Dedifferentiated amniotic fluid mesenchymal stem cell (primary cell): ENCODE results near the gene MYRIP.
"Not testable (repeated sequence)": the region's sequence is repeated elsewhere in the genome, so short reads cannot be mapped to it uniquely, and the experiment has no call there.

Experiments
- DNase-seq: peaks from one replicate; pipeline ENCODE4 v3.0.0-alpha.2; 2016; ENCODE audit errors: extremely low spot score

The MYRIP gene

DNA sequence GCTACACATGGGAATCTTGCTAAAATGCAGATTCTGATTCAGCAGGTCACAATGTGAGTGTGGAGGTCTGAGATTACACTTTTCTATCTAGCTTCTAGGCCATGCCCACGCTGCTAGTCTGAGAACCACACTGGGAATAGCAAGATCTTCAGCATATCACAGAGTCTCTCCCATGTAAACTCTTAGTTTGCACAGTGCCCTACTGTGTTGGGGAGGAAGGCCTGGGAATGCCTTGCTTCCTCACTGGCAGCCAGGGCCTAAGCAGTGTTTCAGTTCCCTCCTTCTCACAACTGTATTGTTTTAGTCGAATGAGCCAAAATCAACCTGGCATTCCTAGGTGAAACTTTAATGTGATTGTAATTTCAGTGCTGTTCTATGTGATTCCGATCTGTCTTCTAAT lies 320.1 kb downstream of the MYRIP start:
- DNase-seq, result no peak

DNA sequence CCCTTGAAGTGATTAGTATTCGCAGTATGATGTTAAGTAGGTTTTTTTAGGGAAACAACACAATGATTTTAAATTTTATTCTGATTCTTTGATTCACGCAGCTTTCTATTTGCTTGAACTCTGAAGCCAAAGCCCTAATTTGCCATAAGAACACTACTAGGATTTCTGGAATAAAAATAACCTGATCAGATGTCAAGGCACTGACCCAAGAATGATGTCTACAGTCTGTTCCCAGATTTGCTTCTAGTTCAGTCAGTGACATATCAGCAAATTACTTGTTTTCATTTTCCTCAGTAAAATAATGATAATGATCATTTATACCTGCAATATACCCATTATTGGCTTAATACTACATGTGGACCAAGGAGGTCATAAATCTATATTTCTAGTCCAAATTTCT lies 320.6 kb downstream of the MYRIP start:
- DNase-seq, result no peak

DNA sequence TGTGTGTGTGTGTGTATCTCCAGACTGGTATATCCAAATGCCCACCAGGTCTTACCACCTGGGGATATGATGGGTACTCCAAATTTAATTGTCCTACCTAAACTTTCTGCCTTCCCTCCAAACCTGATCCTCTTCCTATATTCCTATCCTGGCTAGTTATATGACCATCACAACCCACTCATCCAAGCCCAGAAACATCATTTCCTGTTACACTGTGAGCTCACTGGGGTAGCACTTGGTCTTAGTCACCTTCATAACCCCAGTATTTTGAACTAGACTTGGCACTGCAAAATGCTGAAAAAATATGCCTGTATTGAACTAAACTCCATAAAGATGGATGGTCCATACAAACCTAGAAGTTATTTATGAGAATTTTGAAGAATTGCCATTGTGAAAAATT lies 321.3 kb downstream of the MYRIP start:
- no peak for DNase-seq

DNA sequence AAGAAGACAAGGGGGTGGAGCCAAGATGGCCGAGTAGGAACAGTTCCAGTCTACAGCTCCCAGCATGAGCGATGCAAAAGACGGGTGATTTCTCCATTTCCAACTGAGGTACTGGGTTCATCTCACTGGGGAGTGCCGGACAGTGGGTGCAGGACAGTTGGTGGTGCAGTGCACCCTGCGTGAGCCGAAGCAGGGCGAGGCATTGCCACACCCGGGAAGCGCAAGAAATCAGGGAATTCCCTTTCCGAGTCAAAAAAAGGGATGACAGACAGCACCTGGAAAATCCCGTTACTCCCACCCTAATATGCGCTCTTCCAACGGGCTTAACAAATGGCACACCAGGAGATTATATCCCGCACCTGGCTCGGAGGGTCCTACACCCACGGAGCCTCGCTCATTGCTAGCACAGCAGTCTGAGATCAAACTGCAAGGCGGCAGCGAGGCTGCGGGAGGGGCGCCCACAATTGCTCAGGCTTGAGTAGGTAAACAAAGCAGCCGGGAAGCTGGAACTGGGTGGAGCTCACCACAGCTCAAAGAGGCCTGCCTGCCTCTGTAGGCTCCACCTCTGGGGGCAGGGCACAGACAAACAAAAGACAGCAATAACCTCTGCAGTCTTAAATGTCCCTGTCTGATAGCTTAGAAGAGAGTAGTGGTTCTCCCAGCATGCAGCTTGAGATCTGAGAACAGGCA lies 324.6 kb downstream of the MYRIP start:
- not testable (repeated sequence) for DNase-seq

DNA sequence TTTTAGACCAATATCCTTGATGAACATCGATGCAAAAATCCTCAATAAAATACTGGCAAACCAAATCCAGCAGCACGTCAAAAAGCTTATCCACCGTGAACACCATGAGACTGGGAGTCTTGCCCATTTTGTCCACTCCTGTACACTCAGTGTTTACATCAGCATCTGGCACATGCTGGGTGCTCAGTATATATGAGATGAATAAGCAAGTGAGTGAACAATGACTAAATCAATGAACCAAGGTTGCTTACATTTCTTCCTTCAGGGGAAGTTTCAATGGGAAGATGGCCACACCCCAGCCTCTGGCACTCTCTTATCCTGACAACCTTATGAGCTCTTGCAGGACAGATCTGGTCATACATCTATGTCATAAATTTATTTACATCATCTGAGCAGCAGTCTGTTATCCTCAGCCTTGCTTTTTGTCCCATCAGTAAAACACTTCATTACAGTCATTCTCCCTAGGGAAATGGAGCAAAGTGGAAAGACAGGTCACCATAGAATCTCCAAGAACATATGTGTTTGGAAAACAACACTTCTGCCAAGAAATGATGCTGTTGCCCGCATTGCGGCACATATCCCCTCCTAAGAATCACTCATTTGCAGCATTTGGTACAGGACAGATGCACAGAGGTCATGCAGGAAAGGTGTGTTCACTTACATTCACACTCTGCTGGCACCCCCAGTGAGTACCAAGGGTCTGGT lies 328.3 kb downstream of the MYRIP start:
- DNase-seq, result peak; percentile 27

DNA sequence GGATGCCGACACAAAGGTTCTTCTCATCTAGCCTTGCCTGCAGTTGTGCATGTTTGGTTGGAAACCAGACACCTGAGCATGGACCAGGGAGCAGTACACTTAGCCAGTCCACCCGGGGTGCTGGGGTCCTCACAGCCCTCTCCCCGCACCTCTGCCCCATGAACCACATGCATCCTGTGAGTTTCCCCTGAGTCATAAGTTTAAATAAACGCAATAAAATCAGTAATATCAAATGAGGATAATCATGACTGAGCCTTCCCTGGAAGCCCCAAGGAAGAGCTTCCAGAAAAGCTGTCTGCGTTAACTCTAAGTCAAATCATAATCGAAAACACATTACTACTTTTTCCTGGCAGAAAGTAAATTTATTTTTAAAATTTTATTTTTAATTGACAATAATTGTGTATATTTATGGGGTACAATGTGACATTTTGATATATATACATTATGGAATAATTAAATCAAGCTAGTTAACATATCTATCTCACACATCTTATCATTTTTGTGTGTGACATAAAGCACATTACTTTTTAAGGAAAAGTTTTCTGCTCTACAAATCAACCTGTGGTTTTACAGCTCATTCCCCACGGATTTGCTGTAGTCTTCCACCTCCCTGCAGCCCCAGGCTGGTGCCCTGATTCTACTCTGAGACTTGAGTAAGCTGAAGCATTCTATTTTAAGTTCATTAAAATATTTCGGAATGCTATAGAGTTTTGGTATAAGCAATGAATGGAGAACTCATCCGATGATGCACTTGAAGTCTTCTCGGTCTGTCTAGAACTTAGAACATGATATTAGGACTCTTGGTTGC lies 334.1 kb downstream of the MYRIP start:
- no peak for DNase-seq

DNA sequence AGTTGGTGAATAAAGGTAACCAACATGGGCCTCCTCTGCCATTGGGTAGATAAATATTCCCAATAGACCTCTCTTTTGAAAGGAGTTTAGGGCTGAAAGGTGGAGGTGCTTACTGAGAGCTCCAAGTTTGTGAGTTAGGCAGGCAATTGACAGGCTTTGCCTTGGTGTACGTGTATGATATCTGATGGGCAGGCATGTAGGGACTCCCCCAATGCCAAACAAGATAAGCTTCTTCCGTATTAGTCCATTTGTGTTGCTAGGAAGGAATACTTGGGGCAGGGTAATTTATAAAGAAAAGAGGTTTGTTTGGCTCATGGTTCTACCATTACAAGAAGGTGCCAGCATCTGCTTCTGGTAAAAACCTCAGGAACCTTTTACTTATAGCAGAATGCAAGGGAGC lies 339.4 kb downstream of the MYRIP start:
- DNase-seq, result no peak

DNA sequence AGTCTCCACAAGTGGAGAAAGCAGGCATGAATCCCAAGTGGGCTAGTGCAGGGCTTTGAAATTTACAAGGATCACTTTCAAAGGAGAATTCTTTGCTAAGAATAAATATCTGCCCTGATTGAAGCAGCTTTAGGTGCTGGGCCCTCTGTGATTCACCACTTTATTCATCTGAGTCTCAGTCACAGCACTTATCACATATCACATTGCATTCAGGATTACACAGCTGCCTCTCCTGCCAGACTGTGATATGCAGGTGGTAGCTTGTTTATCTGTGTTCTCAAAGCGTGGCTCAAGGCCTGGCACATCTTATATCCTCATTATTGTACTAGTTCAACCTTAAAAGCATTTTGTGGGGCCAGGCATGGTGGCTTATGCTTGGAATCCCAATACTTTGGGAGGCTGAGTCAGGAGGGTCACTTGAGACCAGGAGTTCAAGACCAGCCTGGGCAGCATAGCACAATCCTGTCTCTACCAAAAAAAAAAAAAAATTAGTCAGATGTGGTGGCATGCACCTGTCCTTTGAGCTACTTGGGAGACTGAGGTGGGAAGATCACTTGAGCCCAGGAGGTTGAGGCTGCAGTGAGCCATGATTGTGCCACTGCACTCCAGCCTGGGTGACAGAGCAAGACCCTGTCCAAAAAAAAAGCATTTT lies 343.2 kb downstream of the MYRIP start:
- DNase-seq, result no peak

DNA sequence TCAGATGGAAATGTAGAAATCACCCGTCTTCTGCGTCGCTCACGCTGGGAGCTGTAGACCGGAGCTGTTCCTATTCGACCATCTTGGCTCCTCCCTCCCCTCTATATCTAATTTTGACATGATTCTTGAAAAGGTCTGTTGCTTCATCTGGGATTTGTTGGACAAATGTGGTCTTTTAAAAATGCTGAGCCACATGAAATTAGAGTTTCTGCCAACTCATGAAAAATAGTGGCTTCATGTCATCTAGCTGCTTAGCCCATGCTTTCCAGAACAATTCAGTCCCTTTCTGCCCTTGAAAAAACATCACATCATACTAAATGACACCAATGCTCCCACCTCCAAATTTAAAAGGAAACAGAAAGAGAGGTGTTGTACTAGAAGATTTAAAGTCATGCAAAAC lies 351.5 kb downstream of the MYRIP start:
- no peak for DNase-seq

DNA sequence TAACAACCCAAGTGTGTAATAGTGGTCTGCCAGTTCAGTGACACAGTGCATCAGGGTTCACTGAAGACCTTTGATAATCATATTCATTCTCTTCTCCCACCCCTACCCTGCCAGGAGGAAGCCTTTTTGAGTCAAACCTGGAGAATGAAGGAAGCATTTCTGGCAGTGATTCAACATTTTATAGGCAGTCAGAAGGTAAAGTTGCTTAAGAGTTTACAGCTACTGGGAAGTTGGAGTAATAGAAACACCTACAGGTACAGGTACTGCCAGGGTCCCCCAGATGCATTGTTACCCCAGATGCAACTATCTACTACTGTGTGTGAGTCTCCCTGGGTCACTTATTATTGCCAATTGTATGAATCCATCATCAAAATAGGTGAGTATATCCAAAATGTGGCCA lies 353.2 kb downstream of the MYRIP start:
- no peak for DNase-seq

DNA sequence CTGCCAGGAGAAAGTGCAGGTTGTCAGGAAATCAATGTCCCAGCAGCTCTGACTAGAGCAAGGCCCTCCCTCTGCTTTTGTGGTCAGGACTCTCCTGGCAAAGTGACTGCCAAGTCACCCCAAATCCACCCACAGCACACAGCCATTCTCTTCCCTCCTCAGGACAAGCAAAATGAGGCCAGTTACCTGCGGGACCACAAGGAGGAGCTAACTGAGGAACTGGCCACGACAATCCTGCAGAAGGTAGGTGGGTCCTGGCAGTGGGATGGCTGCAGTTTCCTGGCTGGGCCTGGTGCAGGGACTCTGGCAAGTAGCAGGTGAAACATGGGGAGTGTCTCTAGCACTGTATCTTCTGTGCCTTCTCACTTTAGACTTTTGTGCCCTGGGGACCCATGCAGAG lies 357.6 kb downstream of the MYRIP start:
- DNase-seq, result no peak

DNA sequence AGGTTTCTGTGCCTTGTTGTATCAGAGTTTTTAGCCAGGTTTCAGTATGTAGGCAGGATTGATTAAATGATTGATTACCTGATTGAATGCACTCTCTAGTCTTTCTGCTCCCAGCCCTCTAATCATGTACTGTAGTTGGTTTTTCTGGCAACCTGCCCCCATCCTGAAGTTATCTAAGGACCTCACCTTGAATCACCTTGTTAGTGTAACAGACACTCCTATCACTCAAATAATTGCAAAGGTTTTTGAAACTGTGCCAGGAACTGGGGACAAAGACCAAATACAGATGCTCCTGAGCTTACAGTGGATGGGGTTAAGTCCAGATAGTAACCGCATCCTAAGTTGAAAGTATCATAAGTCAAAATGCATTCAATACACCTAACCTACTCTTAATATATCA lies 358.5 kb downstream of the MYRIP start:
- no peak for DNase-seq

DNA sequence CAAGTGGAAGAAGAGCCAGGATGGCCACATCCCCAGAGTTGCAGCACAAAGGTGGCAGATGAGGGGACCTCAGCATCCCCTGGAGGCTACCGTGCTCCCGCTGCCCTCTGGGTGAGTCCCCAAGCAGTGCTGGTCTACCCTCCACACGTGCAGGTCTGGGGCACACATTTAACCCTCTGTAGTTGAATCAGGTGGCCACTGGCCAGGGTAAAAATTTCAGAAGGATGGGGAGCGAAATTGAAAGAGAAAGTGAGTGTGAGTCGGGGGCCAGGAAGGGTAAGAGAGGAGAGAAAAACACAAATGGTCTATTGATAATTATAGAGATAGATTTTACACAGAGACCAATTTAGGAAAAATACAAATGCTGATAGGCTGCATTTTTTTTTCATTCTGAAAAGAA lies 360.6 kb downstream of the MYRIP start:
- no peak for DNase-seq

DNA sequence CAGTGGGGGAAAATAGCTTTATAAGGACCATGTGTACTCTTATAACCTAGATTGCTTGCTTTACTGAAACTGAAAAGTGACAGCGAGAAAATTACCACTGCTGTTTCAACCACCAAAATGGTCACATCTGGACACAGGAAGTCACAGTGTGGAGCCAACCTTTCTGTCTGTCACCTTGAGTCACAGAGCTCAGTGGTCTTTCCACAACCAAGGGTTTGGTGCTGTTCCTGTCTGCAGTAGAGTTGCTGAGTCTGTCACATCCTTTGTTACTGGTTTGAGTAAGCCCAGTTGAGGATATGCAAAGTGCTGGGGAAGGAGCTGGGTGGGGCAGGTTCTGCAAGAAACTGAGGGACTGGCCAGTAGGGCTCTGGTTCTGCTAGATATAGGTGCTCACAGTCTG lies 361.0 kb downstream of the MYRIP start:
- no peak for DNase-seq

DNA sequence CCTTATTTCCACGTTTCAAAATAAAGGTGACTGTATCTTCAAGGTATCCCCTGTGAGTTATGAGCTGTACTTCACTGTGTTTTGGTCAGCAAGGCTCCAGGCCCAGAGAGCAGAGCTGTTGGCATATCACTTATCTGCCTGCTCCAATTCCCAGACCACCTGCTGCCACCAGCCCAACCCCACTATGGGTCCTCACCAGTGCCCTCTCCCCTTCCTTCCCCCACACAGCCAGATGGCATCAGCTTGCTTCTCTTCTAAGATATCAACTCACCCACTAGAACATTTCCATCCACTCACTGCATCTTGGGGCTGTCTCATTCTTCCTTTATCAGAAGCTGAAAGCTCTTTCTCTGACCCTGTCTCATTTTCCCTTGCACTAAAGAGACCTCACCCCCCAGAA lies 363.2 kb downstream of the MYRIP start:
- DNase-seq, result no peak

DNA sequence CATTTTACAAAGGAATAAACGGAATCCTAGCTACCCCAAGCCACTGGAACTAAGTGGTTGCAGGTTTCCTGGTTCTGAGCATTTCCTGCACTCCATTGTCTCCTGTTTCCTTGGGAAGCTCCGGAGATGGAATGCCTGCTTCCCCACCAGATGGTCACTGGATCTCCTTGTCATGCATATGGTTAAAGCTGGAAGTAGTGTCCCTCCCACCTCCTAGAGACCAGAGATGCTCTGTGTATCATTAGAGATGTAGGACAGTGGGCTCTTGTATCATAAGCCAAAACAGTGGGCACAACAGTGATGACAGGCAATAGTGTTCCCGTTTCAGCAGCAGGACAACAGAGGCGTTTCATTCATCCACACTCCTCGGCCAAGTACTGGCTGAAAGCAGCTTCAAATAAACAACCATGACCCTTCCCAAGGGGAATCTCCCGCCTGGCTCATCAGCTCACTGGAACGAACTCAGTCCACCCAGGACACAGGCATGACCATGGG lies 363.9 kb downstream of the MYRIP start:
- DNase-seq, result no peak

DNA sequence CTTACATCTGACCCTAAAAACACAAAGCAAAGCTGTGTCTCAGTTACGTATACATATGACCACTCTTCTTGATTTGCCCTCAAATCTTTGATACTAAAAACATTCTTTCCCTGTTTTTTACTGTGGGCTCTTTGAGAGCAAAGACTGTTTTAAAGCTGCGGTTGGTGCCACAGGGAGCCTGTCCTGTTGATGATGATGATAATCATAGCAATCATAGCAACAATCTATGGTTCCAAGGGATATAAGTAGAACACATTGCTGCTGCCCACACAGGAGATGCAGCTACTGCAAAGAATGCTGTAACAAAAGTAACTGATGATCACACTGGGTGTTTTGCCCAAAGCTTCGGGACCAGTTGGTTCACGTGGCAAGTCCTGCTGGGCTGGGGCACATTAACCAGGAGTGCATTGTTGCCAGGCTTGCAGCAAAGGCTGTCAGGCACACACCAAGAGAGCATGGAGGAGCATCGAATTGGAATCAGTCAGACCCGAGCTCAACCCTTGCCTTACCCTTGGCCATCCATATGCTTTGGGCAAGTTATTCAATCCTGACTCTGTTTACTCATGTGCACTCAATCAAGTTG lies 368.7 kb downstream of the MYRIP start:
- no peak for DNase-seq

DNA sequence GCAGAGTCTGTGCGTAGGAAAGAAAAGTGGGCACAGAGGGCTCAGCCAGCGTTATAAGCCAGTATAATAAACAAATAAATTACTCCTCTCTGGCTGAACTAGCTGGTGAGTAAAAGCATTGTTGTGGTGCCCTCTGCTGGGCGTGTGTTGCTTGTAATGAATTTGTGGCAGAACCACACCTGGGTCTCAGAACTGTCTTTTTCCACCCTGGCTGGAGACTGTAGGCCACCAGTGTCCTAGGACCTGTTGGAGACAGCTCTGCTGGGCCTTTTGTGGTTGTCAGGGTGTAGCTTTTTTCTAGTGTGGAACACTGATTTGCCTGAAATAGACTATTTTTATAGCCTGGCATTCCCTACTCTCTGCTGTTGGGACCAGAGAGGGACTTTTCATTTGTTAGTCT lies 369.6 kb downstream of the MYRIP start:
- DNase-seq, result peak; percentile 80

DNA sequence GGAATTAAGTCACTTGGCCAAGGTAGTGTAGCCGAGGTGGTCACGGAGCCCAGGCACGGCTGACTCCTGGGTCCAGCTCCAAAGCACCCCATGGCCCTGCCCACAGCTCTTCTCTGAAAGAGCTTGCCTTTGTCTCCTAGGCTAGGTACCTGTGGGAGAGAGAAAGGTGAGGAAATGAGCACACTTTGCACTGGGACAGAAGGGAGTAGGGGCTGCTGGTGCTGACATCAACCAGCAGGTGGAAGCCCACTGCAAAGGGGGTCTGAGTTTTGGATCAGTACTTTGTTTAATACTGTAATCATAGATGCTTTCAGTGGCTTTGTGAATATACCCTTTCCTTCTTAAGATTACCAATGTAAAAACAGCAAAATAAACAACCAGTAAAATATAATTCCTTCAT lies 371.8 kb downstream of the MYRIP start:
- no peak for DNase-seq

DNA sequence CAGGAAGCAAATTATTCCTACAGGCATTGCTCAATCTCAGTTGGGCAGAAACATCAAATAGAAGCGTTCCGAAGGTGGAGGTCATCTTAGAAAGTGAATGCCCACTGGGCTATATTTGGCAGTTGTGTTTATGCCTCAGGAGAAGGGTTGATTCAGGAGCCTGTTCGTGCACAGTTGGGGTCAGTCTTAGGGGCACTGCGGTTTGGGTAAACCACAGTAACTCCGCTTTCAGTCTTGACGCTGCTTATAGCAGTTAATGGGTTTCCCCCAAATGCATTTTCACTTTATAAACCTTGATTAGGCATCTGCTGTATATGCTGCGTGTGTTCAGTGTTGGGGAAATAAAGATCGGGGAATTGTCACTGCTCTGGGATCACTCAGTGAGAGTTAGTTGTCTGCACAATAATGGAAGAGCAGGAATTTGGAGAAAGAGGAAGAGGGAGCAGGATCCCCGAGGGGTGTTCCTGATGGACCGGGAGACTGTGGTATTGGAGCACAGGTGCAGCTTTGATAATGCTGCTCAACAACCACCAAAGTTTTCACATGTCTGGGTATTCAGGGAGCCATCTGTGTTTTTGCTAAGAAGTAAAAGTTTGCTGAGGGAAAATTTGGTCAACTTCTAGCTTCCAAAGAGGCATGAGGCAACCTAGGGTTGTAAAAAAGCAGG lies 375.8 kb downstream of the MYRIP start:
- DNase-seq, result no peak

DNA sequence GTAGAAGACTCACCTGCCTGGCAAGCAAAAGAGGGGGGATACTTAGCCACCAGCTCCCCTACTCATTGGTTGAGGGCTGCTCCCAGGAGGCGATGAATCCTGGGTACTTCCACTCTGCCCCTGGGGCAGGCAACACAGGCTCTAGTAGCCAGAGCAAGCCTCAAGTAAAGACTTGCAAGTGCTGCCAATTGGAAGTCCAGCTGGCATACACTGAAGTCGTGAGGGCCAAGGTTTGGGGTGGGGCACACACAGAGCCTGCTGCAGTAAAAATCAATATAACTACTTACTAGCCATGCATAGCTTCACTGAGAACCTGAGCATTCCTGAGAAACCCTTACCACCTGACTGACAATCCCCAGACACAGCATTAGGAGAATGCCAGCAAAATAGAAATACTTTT lies 377.1 kb downstream of the MYRIP start:
- DNase-seq, result no peak
